ENCODE measurements around the gene C3AR1.

- no peak for TF ChIP-seq CTCF (IDR thresholded peaks at IDR 0.05)
- no peak for TF ChIP-seq MYC (IDR thresholded peaks at IDR 0.05; ENCODE audit: borderline replicate concordance, low read length)
- TF ChIP-seq KDM1A (IDR thresholded peaks at IDR 0.05; ENCODE audit: low read depth) = no peak
- no peak for TF ChIP-seq REST (IDR thresholded peaks at IDR 0.05)
- no peak for TF ChIP-seq HMGXB4 (CRISPR knock-in tag; IDR thresholded peaks at IDR 0.05; ENCODE audit: borderline replicate concordance)
- TF ChIP-seq E2F6 (IDR thresholded peaks at IDR 0.05; ENCODE audit: borderline replicate concordance, low read depth) = no peak
- no peak for TF ChIP-seq MAX (IDR thresholded peaks at IDR 0.05)
- TF ChIP-seq ELK1 (IDR thresholded peaks at IDR 0.05; ENCODE audit: low read depth, low read length) = no peak
- TF ChIP-seq RAD21 (conservative IDR thresholded peaks at IDR 0.05 in 1 of 2, IDR thresholded peaks at IDR 0.05 in 1 of 2) = no peak
These were observed 18.3 kb downstream of the C3AR1 start for GRCh38 chr12:8047842-8048241.
